ENCODE measurements around the gene PTPRC. TPM values are rescaled to one million over a fixed set of nuclear protein-coding genes. Genes with fewer than 3 reads are reported as not detected.

Gene PTPRC
- total and polyA plus RNA-seq, 9 donors, result 1.9 to 17.5 (median 6.9) TPM

DNA sequence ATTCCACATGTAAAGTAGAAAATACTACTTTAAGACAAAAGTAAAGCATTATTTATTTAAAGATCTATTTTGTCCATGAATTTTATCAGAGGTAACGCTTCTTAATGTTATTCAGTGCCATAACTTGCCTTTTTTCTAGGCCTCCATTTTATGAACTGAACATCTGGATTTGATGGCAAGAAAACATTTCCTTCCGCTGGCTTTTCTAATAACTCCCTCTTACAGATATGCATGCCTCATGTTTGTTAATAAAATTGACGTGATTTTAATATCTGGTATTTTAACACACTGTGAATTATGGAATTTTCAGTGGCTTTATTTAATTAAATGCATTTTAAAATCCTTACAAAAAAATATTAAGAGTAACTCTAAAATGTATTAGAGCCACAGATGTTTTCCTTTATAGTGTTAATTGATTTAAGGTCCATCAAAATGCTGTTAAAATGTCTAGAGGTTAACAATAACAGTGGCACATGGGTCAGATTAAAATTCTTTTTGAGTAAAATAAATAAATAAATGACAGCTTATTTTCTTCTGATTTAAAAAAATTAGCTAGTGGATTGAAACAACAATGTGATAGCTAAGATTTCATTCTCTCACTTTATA is 15.1 kb downstream of the PTPRC start:
- H3K9me3 ChIP-seq, result no peaks in the 10 kb centered on the region
- no peak for DNase-seq
- WGBS, 3 donors, result 44 to 72% (median 67%) methylated on average over 3 of the region's 3 CpGs
- no peak overlapping the region for H3K4me3 ChIP-seq
- intact Hi-C loops (cut with DNase I), result no loop called here
- H3K36me3 ChIP-seq, result no peaks in the 10 kb centered on the region
- no peaks in the 10 kb centered on the region for H3K4me1 ChIP-seq (ENCODE audit: insufficient read depth)
- no peak overlapping the region for H3K27ac ChIP-seq
- TF ChIP-seq POLR2A (IDR thresholded peaks at IDR 0.05), result no peak
- no peaks in the 10 kb centered on the region for H3K27me3 ChIP-seq

DNA sequence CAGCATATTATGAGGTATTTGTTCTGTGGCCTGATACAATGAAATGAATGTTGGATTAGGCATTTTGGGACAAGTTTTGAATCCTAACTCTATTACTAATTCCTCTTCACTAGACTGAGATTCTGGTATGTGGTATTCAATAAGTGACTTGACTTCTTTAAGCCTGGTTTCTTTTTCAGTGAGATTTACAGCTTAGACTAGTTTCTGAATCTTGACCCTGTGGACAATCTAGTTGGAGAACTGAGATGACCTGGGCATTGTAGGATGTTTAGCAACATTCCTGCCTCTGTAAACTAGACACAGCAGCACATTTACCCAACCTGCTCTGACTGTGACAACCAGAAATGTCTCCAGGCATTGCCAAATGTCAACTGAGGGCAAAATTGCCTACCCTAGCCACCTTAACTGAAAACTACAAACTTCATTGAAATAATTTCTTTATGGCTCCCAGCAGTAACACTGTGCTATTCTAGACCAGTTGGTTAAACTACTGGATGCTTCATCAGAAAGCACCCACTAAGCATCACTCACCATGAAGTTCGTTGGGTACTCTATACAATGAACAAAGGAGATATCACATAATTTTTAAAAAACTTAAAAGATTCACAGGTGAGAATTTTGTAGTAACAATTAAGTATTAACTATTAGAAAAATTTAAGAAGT is 16.8 kb downstream of the PTPRC start:
- Histone ChIP-seq H3K4me3 (no peak overlapping the region), H3K36me3 (no peaks in the 10 kb centered on the region), H3K4me1 (ENCODE audit: insufficient read depth) (no peaks in the 10 kb centered on the region), H3K27me3 (no peaks in the 10 kb centered on the region), H3K9me3 (no peaks in the 10 kb centered on the region), H3K27ac (no peak overlapping the region)
- no peak for DNase-seq
- intact Hi-C loops (cut with DNase I), result no loop called here
- 91 to 100% (median 95%) methylated on average over 1 of the region's 1 CpG for WGBS, 3 donors
- no peak for TF ChIP-seq POLR2A (IDR thresholded peaks at IDR 0.05)

DNA sequence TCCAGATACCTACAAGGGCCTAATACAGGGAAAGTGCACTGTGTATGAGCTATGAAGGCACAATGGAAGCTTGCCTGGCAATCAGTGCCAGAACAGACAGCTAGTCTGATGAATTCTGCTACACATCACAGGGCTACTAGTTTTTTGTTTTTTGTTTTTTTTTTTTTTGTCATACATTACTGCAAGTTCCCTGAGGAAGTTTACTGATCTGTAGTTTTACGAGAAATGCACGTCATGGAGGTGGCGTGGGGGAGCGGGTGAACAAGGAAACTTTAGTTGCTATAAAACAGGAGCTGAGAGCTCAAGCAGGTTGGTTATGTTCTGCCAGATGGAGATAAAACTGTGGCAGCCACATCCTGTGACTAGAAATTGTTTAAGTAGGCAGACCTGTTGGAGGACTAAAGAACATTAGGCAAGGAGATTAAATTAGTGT is 17.7 kb downstream of the PTPRC start:
- intact Hi-C loops (cut with DNase I), result no loop called here
- no peak for DNase-seq
- no peaks in the 10 kb centered on the region for H3K4me1 ChIP-seq (ENCODE audit: insufficient read depth)
- H3K4me3 ChIP-seq, result no peak overlapping the region
- H3K27me3 ChIP-seq, result no peaks in the 10 kb centered on the region
- no peaks in the 10 kb centered on the region for H3K36me3 ChIP-seq
- no peak overlapping the region for H3K27ac ChIP-seq
- TF ChIP-seq POLR2A (IDR thresholded peaks at IDR 0.05) (no peak), EP300 (IDR thresholded peaks at IDR 0.05) (no peak)
- TF ChIP-seq, protein P1, sequence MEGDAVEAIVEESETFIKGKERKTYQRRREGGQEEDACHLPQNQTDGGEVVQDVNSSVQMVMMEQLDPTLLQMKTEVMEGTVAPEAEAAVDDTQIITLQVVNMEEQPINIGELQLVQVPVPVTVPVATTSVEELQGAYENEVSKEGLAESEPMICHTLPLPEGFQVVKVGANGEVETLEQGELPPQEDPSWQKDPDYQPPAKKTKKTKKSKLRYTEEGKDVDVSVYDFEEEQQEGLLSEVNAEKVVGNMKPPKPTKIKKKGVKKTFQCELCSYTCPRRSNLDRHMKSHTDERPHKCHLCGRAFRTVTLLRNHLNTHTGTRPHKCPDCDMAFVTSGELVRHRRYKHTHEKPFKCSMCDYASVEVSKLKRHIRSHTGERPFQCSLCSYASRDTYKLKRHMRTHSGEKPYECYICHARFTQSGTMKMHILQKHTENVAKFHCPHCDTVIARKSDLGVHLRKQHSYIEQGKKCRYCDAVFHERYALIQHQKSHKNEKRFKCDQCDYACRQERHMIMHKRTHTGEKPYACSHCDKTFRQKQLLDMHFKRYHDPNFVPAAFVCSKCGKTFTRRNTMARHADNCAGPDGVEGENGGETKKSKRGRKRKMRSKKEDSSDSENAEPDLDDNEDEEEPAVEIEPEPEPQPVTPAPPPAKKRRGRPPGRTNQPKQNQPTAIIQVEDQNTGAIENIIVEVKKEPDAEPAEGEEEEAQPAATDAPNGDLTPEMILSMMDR (IDR thresholded peaks at IDR 0.05), result no peak
- 89 to 93% (median 92%) methylated on average over 4 of the region's 4 CpGs for whole genome bisulfite sequencing, 3 donors
- H3K9me3 ChIP-seq, result no peaks in the 10 kb centered on the region

DNA sequence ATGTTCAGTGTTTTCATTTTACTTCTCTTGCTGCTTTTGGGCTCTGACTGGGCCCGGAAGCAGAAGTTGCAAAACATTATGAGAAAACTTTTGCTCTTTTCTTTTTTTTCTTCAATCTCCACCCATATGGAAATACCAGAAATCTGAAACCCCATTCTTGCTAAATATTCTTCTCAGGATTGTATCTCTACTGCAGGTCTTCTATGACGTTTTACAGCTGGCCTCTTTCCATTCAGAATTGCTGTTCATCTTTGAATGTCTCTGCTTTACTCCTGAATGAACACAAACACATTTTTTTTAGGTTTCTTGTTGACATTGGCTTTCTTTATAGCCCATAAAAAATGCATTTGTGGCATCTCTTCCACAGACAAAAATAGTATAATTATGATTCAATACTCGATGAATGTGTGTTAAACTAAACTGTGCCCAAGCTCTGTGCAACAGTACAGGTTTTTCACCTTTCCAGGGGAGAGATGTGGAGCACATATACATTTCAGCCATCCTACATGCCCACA is 18.8 kb downstream of the PTPRC start:
- Histone ChIP-seq H3K36me3 (no peaks in the 10 kb centered on the region), H3K27ac (no peak overlapping the region), H3K9me3 (no peaks in the 10 kb centered on the region), H3K27me3 (no peaks in the 10 kb centered on the region), H3K4me3 (no peak overlapping the region), H3K4me1 (ENCODE audit: insufficient read depth) (no peaks in the 10 kb centered on the region)
- intact Hi-C loops (cut with DNase I), result no loop called here
- no peak for DNase-seq
- 3 to 6% (median 3%) methylated on average over 3 of the region's 3 CpGs for WGBS, 3 donors
- no peak for TF ChIP-seq EP300 (IDR thresholded peaks at IDR 0.05)
- TF ChIP-seq POLR2A (IDR thresholded peaks at IDR 0.05), result no peak
- TF ChIP-seq, protein P1 (IDR thresholded peaks at IDR 0.05), result no peak

DNA sequence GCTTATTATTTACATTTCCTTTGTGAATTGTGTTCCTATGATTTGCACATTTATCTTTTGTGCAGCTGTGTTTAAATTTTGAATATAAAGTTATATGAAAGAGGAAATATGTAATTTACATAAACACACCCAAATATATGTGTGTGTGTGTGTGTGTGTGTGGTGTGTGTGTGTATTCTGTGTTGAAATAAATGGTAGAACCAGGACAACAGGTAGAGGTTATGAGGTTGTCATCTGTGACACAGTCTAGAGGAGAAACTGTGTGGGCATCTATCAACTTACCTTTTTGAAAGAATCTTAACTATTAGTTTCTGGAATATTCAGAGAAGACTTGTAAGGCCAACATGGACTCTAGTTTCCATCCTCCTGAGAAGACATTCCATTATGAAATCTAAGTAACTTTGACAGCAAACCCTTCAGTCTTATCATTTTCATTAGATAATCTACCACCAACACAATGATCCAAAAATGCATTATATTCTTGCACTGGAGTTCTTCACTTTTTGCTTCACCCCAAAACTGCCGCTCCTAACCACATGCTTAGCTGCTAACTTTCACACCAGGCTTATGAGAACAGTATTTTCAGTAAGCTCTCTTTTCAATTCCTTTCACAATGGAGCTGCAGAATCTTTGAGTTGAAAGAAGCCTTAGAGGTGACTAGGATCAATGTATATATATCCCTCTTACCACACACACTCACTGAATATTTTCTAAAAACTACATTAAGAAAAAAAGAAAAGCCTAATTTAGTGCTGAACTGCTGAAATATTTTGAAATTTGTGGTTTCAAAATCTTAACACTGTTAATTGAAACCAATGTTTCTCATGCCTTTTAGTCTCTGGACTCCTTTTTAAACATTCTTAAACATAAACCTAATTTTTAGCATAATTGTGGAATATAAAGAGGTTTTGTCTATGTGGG is 21.8 kb downstream of the PTPRC start:
- H3K4me1 ChIP-seq (ENCODE audit: insufficient read depth), result no peaks in the 10 kb centered on the region
- H3K27ac ChIP-seq, result no peak overlapping the region
- TF ChIP-seq POLR2A (IDR thresholded peaks at IDR 0.05) (no peak), EP300 (IDR thresholded peaks at IDR 0.05) (no peak)
- TF ChIP-seq, protein P1 (IDR thresholded peaks at IDR 0.05), result no peak
- no peaks in the 10 kb centered on the region for H3K36me3 ChIP-seq
- no peak overlapping the region for H3K4me3 ChIP-seq
- intact Hi-C loops (cut with DNase I), result no loop called here
- DNase-seq, result no peak
- no peaks in the 10 kb centered on the region for H3K27me3 ChIP-seq
- WGBS, 3 donors, result 96 to 98% (median 97%) methylated on average over 1 of the region's 1 CpG
- no peaks in the 10 kb centered on the region for H3K9me3 ChIP-seq

Data from ovary (tissue), 9 donors.